HepG2 (cell line): ENCODE measurements around the gene DNALI1. TPM values are rescaled to one million over a fixed set of nuclear protein-coding genes. Genes with fewer than 3 reads are reported as not detected.

Experiments used
- AHR ChIP-seq: IDR thresholded peaks from 2 replicates; pipeline ENCODE4 v1.6.1; 2018; ENCODE audit warnings: missing genetic modification reagents, missing compliant biosample characterization
- ATF7-NPFF ChIP-seq: sonication (generic); formaldehyde crosslinking; IDR thresholded peaks from 2 replicates; pipeline ENCODE4 v1.8.1; 2023; ENCODE audit warnings: mild to moderate bottlenecking, low read depth, missing genetic modification reagents, moderate library complexity
- KDM6A ChIP-seq: IDR thresholded peaks from 2 replicates; pipeline ENCODE4 v1.6.1; 2016; ENCODE audit warnings: low read depth
- LBX2 ChIP-seq: sonication (generic); formaldehyde crosslinking; IDR thresholded peaks from 2 replicates; pipeline ENCODE4 v1.5.0; 2020; ENCODE audit warnings: missing genetic modification reagents, mild to moderate bottlenecking, borderline replicate concordance
- MTF2 ChIP-seq: sonication (generic); formaldehyde crosslinking; IDR thresholded peaks from 2 replicates; pipeline ENCODE4 v1.5.0; 2020; ENCODE audit warnings: missing genetic modification reagents, borderline replicate concordance
- MXD4 ChIP-seq: IDR thresholded peaks from 2 replicates; pipeline ENCODE4 v1.6.1; 2016; ENCODE audit warnings: mild to moderate bottlenecking, missing biosample characterization, missing genetic modification reagents
- NFATC3 ChIP-seq: sonication (generic); formaldehyde crosslinking; IDR thresholded peaks from 2 replicates; pipeline ENCODE4 v1.5.1; 2020; ENCODE audit warnings: mild to moderate bottlenecking, missing genetic modification reagents
- NR3C1 ChIP-seq: sonication (generic); formaldehyde crosslinking; IDR thresholded peaks from 2 replicates; pipeline ENCODE4 v1.4.0; 2020; ENCODE audit warnings: missing genetic modification reagents
- PHF21A ChIP-seq: sonication (generic); formaldehyde crosslinking; IDR thresholded peaks from 2 replicates; pipeline ENCODE4 v1.5.0; 2020; ENCODE audit warnings: mild to moderate bottlenecking, missing genetic modification reagents
- RARA ChIP-seq: IDR thresholded peaks from 2 replicates; pipeline ENCODE4 v1.6.1; 2016; ENCODE audit warnings: missing genetic modification reagents, missing compliant biosample characterization
- RBFOX2 ChIP-seq: fragments of 200-400 bp; formaldehyde crosslinking; IDR thresholded peaks from 2 replicates; pipeline ENCODE4 v1.6.1; 2017; ENCODE audit warnings: low read depth, mild to moderate bottlenecking, low read length
- RFXAP ChIP-seq: sonication (generic); formaldehyde crosslinking; IDR thresholded peaks from 2 replicates; pipeline ENCODE4 v1.4.0; 2020; ENCODE audit warnings: missing genetic modification reagents, borderline replicate concordance
- SOX6 ChIP-seq, 2 experiments: fragments of 450-650 bp in 1 of 2; sonication (generic) in 1 of 2; formaldehyde crosslinking in 1 of 2; IDR thresholded peaks; 2 replicates each; pipeline versions ENCODE4 v1.4.0 to v1.6.1; 2017 to 2020; ENCODE audit warnings: antibody characterized with exemption in 1 of 2, mild to moderate bottlenecking in 1 of 2, missing genetic modification reagents in 1 of 2
- SRY ChIP-seq: sonication (generic); formaldehyde crosslinking; IDR thresholded peaks from 2 replicates; pipeline ENCODE4 v1.8.0; 2022; ENCODE audit warnings: mild to moderate bottlenecking, missing genetic modification reagents
- TRIM22 ChIP-seq: fragments of 450-650 bp; IDR thresholded peaks from 2 replicates; pipeline ENCODE4 v1.6.1; 2017
- U2AF2 ChIP-seq: fragments of 200-400 bp; formaldehyde crosslinking; IDR thresholded peaks from 2 replicates; pipeline ENCODE4 v1.6.1; 2017; ENCODE audit warnings: low read depth, mild to moderate bottlenecking, low read length
- ZBTB2 ChIP-seq: sonication (generic); formaldehyde crosslinking; IDR thresholded peaks from 2 replicates; pipeline ENCODE4 v1.8.0; 2022; ENCODE audit warnings: low read depth, missing genetic modification reagents
- ZBTB34 ChIP-seq: sonication (generic); formaldehyde crosslinking; IDR thresholded peaks from 2 replicates; pipeline ENCODE4 v1.8.0; 2022; ENCODE audit warnings: mild to moderate bottlenecking, missing genetic modification reagents
- ZNF180 ChIP-seq: sonication (generic); formaldehyde crosslinking; IDR thresholded peaks from 2 replicates; pipeline ENCODE4 v1.4.0; 2020; ENCODE audit warnings: low read depth, missing genetic modification reagents, borderline replicate concordance
- ZNF335 ChIP-seq: sonication (generic); formaldehyde crosslinking; IDR thresholded peaks from 2 replicates; pipeline ENCODE4 v1.4.0; 2020; ENCODE audit warnings: missing genetic modification reagents
- ZNF430 ChIP-seq: sonication (generic); formaldehyde crosslinking; IDR thresholded peaks from 2 replicates; pipeline ENCODE4 v1.9.0; 2021; ENCODE audit warnings: mild to moderate bottlenecking, missing genetic modification reagents
- ZNF549 ChIP-seq: sonication (generic); formaldehyde crosslinking; IDR thresholded peaks from 2 replicates; pipeline ENCODE4 v1.5.0; 2020; ENCODE audit warnings: missing genetic modification reagents
- ZNF572 ChIP-seq: sonication (generic); formaldehyde crosslinking; IDR thresholded peaks from 2 replicates; pipeline ENCODE4 v1.5.1; 2020; ENCODE audit warnings: mild to moderate bottlenecking, missing genetic modification reagents
- ZNF720 ChIP-seq: sonication (generic); formaldehyde crosslinking; IDR thresholded peaks from 2 replicates; pipeline ENCODE4 v1.4.0; 2020; ENCODE audit warnings: missing genetic modification reagents
- ZNF883 ChIP-seq: sonication (generic); formaldehyde crosslinking; IDR thresholded peaks from 2 replicates; pipeline ENCODE4 v1.5.1; 2020; ENCODE audit warnings: mild to moderate bottlenecking, missing genetic modification reagents; ENCODE audit errors: not compliant biosample characterization
- polyA plus RNA-seq, 8 experiments: library from polyadenylated mRNA; depleted of rRNA in 3 of 8; stranded (reverse) in 7 of 8; unstranded in 1 of 8; fragments of >200 nt; fragmentation: Illumina TruSeq in 4 of 8; extraction: Trizol in 4 of 8; gene quantifications; 2 replicates each; pipeline versions ENCODE4 v1.2.1 to v1.2.3, GENCODE V29; 2011 to 2016; ENCODE audit warnings: low read depth in 4 of 8, missing spikeins in 1 of 8, mixed read lengths in 1 of 8; ENCODE audit not compliant: insufficient read depth in 1 of 8
- total RNA-seq, 5 experiments: library from RNA; depleted of rRNA; stranded (reverse); fragments of >200 nt; fragmentation: Illumina TruSeq; extraction: Trizol; gene quantifications; 2 replicates each; pipeline ENCODE4 v1.2.3, GENCODE V29; 2016; ENCODE audit warnings: low read depth in 1 of 5

Gene DNALI1
- total and polyA plus RNA-seq, 2 of the 13 experiments (the other 11 are each of a cell fraction or from before 2014, with no cell fraction given), result 0.42 to 0.70 TPM

- 0 out of 2 replicates have a peak, but pooled peaks have one; percentile 18 for TF ChIP-seq ZNF430 (CRISPR knock-in tag)
- no peak for TF ChIP-seq KDM6A
- TF ChIP-seq ZBTB2 (CRISPR knock-in tag), result no peak
- no peak for TF ChIP-seq RARA (CRISPR knock-in tag)
- no peak for TF ChIP-seq SOX6 (IDR thresholded peaks at IDR 0.05)
- TF ChIP-seq SOX6 (CRISPR knock-in tag; IDR thresholded peaks at IDR 0.05), result peak; percentile 56
- TF ChIP-seq SRY (CRISPR knock-in tag), result peak; percentile 68; the same call in 1 of the 2 replicates
- no peak for TF ChIP-seq MTF2
- no peak for TF ChIP-seq ZNF720 (CRISPR knock-in tag)
- TF ChIP-seq MXD4 (CRISPR knock-in tag), result peak; percentile 59; the same call in 1 of the 2 replicates
- no peak for TF ChIP-seq U2AF2
- no peak for TF ChIP-seq NR3C1 (CRISPR knock-in tag)
- TF ChIP-seq AHR (CRISPR knock-in tag), result no peak
- 0 out of 2 replicates have a peak, but pooled peaks have one; percentile 14 for TF ChIP-seq RFXAP (CRISPR knock-in tag)
- TF ChIP-seq PHF21A (CRISPR knock-in tag), result peak; percentile 54; the same call in 1 of the 2 replicates
- no peak for TF ChIP-seq ZBTB34 (CRISPR knock-in tag)
- no peak for TF ChIP-seq TRIM22
- peak; percentile 76 for TF ChIP-seq RBFOX2
- no peak for TF ChIP-seq ZNF549 (CRISPR knock-in tag)
- TF ChIP-seq ATF7-NPFF (CRISPR knock-in tag), result 0 out of 2 replicates have a peak, but pooled peaks have one; percentile 49
- peak; percentile 58; the same call in 1 of the 2 replicates for TF ChIP-seq ZNF335 (CRISPR knock-in tag)
- TF ChIP-seq ZNF180, result no peak
- no peak for TF ChIP-seq ZNF572 (CRISPR knock-in tag)
- TF ChIP-seq ZNF883 (CRISPR knock-in tag), result peak; percentile 70
- no peak for TF ChIP-seq LBX2 (CRISPR knock-in tag)
- no peak for TF ChIP-seq NFATC3 (CRISPR knock-in tag)
Observed at GRCh38 chr1:37553927-37554808, 2.6 kb upstream of the DNALI1 start, which contains the start of gene SNIP1 (continued).
